ENCODE measurements around the gene TOP2A. TPM values are rescaled to one million over a fixed set of nuclear protein-coding genes. Genes with fewer than 3 reads are reported as not detected.
A peak's percentile ranks its signal among the peaks of the same experiment; 100 is the strongest.
"Not testable (repeated sequence)": the region's sequence is repeated elsewhere in the genome, so short reads cannot be mapped to it uniquely, and the experiment has no call there.

The TOP2A gene
- total RNA-seq, 2 donors from 2014 or later = 46.2 to 124 TPM

DNA sequence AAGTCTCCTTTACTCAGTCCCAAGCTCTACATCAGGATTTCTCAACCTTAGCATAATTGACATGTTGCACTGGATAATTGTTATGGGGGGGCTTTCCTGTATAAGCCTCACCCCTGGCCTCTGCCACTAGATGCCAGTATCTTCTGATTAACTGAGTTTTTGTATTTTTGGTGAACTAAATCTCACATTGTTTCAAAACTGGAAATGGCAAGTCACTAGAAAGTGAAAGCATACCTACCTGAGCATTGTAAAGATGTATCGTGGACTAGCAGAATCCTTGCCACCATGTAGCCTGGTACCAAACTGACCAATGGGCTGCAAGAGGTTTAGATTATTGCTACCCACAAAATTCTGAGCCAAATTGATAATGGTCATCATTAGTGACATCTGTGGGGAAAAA, 15.0 kb downstream of the TOP2A start:
- TF ChIP-seq, protein P1, sequence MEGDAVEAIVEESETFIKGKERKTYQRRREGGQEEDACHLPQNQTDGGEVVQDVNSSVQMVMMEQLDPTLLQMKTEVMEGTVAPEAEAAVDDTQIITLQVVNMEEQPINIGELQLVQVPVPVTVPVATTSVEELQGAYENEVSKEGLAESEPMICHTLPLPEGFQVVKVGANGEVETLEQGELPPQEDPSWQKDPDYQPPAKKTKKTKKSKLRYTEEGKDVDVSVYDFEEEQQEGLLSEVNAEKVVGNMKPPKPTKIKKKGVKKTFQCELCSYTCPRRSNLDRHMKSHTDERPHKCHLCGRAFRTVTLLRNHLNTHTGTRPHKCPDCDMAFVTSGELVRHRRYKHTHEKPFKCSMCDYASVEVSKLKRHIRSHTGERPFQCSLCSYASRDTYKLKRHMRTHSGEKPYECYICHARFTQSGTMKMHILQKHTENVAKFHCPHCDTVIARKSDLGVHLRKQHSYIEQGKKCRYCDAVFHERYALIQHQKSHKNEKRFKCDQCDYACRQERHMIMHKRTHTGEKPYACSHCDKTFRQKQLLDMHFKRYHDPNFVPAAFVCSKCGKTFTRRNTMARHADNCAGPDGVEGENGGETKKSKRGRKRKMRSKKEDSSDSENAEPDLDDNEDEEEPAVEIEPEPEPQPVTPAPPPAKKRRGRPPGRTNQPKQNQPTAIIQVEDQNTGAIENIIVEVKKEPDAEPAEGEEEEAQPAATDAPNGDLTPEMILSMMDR (IDR thresholded peaks at IDR 0.05) = no peak
- DNase-seq = no peak
- H3K4me1 ChIP-seq = no peaks in the 10 kb centered on the region
- H3K9ac ChIP-seq (ENCODE audit: low read depth in 2 of 2, low read length in 2 of 2) = no peak overlapping the region
- H3K36me3 ChIP-seq = no peaks in the 10 kb centered on the region
- no peak overlapping the region for H3K4me3 ChIP-seq
- H3K27ac ChIP-seq = no peak overlapping the region
- intact Hi-C loops (cut with DNase I) = no loop called here
- no peaks in the 10 kb centered on the region for H3K9me3 ChIP-seq
- no peaks in the 10 kb centered on the region for H3K27me3 ChIP-seq

DNA sequence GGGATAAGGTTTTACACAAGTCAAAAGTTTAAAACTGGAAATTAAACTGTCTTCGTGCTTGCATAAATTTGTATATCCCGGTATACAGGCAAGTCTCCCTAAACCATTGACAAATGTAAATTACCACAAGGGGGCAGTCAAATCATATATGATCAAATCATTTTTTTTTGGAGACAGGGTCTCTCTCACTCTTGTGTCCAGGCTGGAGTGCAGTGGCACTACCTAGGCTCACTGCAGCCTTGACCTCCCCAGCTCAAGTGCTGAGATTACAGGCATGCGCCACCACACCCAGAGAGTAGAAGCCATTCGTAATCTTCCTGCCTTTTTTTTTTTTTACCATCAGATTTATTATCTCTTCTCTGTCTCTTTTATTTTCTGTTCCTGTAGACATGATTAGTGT, 18.5 kb downstream of the TOP2A start:
- no peak for DNase-seq
- Histone ChIP-seq H3K9ac (ENCODE audit: low read depth in 2 of 2, low read length in 2 of 2) (no peak overlapping the region), H3K27me3 (no peaks in the 10 kb centered on the region), H3K9me3 (no peaks in the 10 kb centered on the region), H3K4me3 (no peak overlapping the region), H3K4me1 (no peaks in the 10 kb centered on the region), H3K36me3 (no peaks in the 10 kb centered on the region), H3K27ac (no peak overlapping the region)
- intact Hi-C loops (cut with DNase I) = loop anchor here (5.0 kb wide), 1 partner anchor 163 kb away; no protein-coding TSS in a partner anchor
- TF ChIP-seq, protein P1 (IDR thresholded peaks at IDR 0.05) = peak; percentile 64

DNA sequence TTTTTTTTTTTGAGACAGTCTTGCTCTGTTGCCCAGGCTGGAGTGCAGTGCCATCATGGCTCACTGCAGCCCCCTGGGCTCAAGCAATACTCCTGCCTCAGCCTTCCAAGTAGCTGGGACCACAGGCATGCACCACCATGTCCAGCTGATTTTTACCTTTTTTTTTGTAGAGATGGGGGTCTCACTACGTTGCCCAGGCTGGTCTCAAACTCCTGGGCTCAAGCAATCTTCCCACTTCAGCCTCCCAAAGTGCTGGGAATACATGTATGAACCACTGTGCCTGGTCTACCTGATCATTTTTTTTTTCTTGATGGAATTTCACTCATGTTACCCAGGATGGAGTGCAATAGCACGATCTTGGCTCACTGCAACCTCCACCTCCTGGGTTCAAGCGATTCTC, 31.1 kb downstream of the TOP2A start:
- H3K9me3 ChIP-seq; H3K9ac ChIP-seq (ENCODE audit: low read depth in 2 of 2, low read length in 2 of 2); H3K27me3 ChIP-seq; DNase-seq; H3K4me3 ChIP-seq; intact Hi-C loops (cut with DNase I); H3K4me1 ChIP-seq; H3K36me3 ChIP-seq; H3K27ac ChIP-seq: not testable (repeated sequence)

DNA sequence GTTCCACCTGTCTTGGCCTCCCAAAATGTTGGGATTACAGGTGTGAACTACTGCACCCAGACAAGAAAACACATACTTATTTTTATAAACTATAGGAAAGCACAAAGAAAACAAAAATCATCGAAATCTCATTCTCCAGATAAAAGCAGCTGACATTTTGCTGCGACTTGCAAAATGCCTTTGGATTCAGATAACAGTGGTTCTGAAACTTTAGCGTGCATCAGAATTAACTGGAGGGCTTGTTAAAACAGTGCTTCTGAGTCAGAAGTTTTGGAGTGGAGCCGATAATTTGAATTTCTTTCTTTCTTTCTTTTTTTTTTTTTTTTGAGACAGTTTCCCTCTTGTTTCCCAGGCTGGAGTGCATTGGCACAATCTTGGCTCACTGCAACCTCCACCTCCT, 35.4 kb downstream of the TOP2A start:
- Histone ChIP-seq H3K4me1 (no peaks in the 10 kb centered on the region), H3K9me3 (no peaks in the 10 kb centered on the region), H3K27ac (no peak overlapping the region), H3K36me3 (no peaks in the 10 kb centered on the region), H3K9ac (ENCODE audit: low read depth in 2 of 2, low read length in 2 of 2) (no peak overlapping the region), H3K27me3 (no peaks in the 10 kb centered on the region), H3K4me3 (no peak overlapping the region)
- intact Hi-C loops (cut with DNase I) = no loop called here
- no peak for DNase-seq
- TF ChIP-seq, protein P1 (IDR thresholded peaks at IDR 0.05) = no peak

DNA sequence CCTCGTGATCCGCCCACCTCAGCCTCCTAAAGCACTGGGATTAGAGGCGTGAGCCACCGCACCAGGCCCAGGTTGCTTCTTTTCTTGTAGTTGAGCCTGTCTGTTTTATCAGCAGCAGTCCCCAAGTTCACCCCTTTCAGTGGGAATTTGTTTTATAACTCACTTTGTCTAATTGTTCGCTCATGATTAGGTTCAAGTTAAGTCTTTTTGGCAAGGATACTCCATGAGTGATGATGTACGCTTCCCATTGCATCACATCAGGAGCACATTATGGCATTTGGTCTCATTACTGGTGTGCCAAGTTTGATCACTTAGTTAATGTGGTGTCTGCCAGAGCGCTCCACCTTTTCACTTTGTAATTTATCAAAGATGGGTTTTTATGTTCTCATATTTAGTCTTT, 38.7 kb downstream of the TOP2A start:
- DNase-seq = no peak
- intact Hi-C loops (cut with DNase I) = no loop called here
- no peak overlapping the region for H3K9ac ChIP-seq (ENCODE audit: low read depth in 2 of 2, low read length in 2 of 2)
- H3K9me3 ChIP-seq = no peaks in the 10 kb centered on the region
- TF ChIP-seq, protein P1 (IDR thresholded peaks at IDR 0.05) = no peak
- H3K27ac ChIP-seq = no peak overlapping the region
- no peak overlapping the region for H3K4me3 ChIP-seq
- no peaks in the 10 kb centered on the region for H3K4me1 ChIP-seq
- H3K27me3 ChIP-seq = no peaks in the 10 kb centered on the region
- no peaks in the 10 kb centered on the region for H3K36me3 ChIP-seq

DNA sequence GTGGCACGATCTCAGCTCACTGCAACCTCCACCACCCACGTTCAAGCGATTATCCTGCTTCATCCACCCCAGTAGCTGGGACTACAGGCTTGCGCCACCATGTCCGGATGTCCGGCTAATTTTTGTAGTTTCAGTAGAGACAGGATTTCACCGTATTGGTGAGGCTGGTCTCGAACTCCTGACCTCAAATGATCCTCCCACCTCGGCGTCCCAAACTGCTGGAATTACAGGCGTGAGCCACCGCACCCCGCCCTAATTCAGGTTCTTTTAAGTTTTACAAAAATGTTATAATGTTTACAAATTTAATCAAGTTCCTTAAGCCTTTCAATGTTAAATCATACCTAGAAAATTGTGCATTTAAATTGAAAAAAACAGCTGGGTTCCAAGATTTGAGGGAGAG, 39.9 kb downstream of the TOP2A start:
- no peak for DNase-seq
- H3K27me3 ChIP-seq = no peaks in the 10 kb centered on the region
- no peaks in the 10 kb centered on the region for H3K36me3 ChIP-seq
- H3K9ac ChIP-seq (ENCODE audit: low read depth in 2 of 2, low read length in 2 of 2) = no peak overlapping the region
- intact Hi-C loops (cut with DNase I) = no loop called here
- H3K4me1 ChIP-seq = no peaks in the 10 kb centered on the region
- TF ChIP-seq, protein P1 (IDR thresholded peaks at IDR 0.05) = no peak
- H3K27ac ChIP-seq = no peak overlapping the region
- H3K4me3 ChIP-seq = no peak overlapping the region
- H3K9me3 ChIP-seq = no peaks in the 10 kb centered on the region

DNA sequence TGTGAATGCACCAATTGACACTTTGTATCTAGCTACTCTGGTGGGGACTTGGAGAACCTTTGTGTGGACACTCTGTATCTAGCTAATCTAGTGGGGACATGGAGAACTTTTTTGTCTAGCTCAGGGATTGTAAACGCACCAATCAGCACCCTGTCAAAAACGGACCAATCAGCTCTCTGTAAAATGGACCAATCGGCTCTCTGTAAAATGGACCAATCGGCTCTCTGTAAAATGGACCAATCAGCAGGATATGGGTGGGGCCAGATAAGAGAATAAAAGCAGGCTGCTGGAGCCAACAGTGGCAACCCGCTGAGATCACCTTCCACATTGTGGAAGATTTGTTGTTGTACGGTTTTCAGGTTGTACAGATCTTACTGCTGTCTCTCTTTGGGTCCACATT, 41.2 kb downstream of the TOP2A start:
- H3K4me1 ChIP-seq; intact Hi-C loops (cut with DNase I): not testable (repeated sequence)

DNA sequence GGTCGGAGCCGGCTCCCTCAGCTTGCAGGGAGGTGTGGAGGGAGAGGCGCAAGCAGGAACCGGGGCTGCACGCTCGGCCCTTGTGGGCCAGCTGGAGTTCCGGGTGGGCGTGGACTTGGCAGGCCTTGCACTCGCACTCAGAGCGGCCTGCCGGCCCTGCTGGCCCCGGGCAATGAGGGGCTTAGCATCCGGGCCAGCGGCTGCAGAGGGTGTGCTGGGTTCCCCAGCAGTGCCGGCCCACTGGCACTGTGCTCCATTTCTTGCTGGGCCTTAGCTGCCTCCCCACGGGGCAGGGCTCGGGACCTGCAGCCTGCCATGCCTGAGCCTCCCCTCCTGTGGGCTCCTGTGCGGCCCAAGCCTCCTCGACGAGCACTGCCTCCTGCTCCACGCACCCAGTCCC, 41.9 kb downstream of the TOP2A start:
- intact Hi-C loops (cut with DNase I); H3K27me3 ChIP-seq: not testable (repeated sequence)

More for the DNA sequence above, 41.2 kb downstream of the TOP2A start:
- H3K9ac ChIP-seq (ENCODE audit: low read depth in 2 of 2, low read length in 2 of 2); DNase-seq; H3K27ac ChIP-seq; H3K36me3 ChIP-seq; H3K4me3 ChIP-seq; H3K9me3 ChIP-seq; H3K27me3 ChIP-seq: not testable (repeated sequence)

More for the DNA sequence above, 41.9 kb downstream of the TOP2A start:
- H3K36me3 ChIP-seq; H3K9ac ChIP-seq (ENCODE audit: low read depth in 2 of 2, low read length in 2 of 2); H3K27ac ChIP-seq; H3K4me1 ChIP-seq; H3K4me3 ChIP-seq; H3K9me3 ChIP-seq; DNase-seq: not testable (repeated sequence)
